ENCODE data around the gene BBOX1. TPM values are rescaled to one million over a fixed set of nuclear protein-coding genes. Genes with fewer than 3 reads are reported as not detected.
A peak's percentile ranks its signal among the peaks of the same experiment; 100 is the strongest.

The BBOX1 gene
- total RNA-seq, 4 donors from 2014 or later = 0.22 to 0.84 TPM; not detected in 2

DNA sequence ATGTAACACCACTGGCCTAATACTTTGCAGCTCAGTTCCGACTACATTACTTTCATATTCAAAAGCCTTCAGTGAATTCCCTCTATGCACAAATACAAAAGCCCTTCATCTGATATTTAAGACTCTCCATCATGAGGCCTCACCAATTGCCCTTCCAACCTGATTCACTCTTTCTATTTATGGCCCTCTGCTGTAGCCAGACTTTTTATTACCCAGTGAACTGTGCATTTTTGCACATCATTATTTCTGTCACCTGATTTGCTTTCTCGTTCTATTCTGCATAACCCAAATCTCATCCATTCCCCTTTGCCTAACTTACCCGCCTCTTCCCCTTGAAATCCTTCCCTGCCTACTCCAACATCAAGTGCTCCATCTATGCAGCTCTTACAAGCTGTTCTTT is 78.3 kb downstream of the BBOX1 start:
- Histone ChIP-seq H3K36me3 (no peaks in the 10 kb centered on the region), H3K27ac (no peak overlapping the region), H3K4me3 (no peak overlapping the region), H3K9me3 (no peaks in the 10 kb centered on the region), H3K4me1 (peaks cover 0 to 10% (median 4%) of the 10 kb centered on the region in 4 donors), H3K27me3 (no peaks in the 10 kb centered on the region)
- WGBS, 2 donors = 74 to 77% methylated on average over 3 of the region's 3 CpGs
- TF ChIP-seq, protein P1, sequence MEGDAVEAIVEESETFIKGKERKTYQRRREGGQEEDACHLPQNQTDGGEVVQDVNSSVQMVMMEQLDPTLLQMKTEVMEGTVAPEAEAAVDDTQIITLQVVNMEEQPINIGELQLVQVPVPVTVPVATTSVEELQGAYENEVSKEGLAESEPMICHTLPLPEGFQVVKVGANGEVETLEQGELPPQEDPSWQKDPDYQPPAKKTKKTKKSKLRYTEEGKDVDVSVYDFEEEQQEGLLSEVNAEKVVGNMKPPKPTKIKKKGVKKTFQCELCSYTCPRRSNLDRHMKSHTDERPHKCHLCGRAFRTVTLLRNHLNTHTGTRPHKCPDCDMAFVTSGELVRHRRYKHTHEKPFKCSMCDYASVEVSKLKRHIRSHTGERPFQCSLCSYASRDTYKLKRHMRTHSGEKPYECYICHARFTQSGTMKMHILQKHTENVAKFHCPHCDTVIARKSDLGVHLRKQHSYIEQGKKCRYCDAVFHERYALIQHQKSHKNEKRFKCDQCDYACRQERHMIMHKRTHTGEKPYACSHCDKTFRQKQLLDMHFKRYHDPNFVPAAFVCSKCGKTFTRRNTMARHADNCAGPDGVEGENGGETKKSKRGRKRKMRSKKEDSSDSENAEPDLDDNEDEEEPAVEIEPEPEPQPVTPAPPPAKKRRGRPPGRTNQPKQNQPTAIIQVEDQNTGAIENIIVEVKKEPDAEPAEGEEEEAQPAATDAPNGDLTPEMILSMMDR (IDR thresholded peaks at IDR 0.05) = no peak
- no peak for TF ChIP-seq POLR2A (IDR thresholded peaks at IDR 0.05)
- no peak for DNase-seq (ENCODE audit: low spot score in 2 of 2)

DNA sequence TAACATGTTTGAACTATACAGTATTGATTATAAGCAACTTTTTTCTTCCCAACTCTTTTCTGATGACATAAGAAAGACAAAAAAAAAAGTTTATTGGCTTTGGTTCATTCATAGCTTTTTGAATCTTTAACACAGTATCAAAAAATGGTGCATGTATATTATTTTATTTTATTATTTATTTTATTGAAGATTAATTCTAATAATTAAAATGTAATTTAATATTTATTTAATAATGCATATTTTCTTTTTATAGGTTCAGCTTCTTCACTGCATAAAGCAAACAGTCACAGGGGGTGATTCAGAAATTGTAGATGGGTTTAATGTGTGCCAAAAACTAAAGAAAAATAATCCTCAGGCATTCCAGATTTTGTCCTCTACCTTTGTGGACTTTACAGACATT is 78.8 kb downstream of the BBOX1 start:
- TF ChIP-seq, protein P1 (IDR thresholded peaks at IDR 0.05) = no peak
- TF ChIP-seq EP300 (IDR thresholded peaks at IDR 0.05) (no peak), POLR2A (IDR thresholded peaks at IDR 0.05) (no peak)
- Histone ChIP-seq H3K36me3 (no peaks in the 10 kb centered on the region), H3K27me3 (no peaks in the 10 kb centered on the region), H3K4me3 (no peak overlapping the region), H3K27ac (no peak overlapping the region), H3K4me1 (peaks cover 0 to 10% (median 4%) of the 10 kb centered on the region in 4 donors), H3K9me3 (no peaks in the 10 kb centered on the region)
- no peak for DNase-seq (ENCODE audit: low spot score in 2 of 2)

DNA sequence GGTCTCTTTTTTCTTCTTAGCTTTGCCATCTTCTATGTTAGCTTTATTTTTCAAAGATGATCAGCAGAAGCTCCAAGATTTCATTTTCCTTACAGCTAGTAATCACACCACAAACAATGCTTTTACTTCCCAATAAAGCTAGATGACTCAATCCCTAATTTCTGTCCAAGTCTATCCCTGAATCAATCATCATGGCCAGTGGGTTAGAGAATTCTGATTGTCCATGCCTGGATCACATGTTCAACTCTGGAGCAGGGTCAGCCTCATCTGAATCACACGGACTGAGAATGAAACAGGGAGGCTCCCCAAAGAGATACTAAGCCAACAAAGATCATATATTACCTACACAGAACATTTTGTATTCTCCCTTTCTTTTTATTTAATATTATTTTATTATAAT is 79.6 kb downstream of the BBOX1 start:
- WGBS, 2 donors = 63 to 80% methylated on average over 1 of the region's 1 CpG
- Histone ChIP-seq H3K36me3 (no peaks in the 10 kb centered on the region), H3K4me3 (no peak overlapping the region), H3K27me3 (no peaks in the 10 kb centered on the region), H3K27ac (no peak overlapping the region), H3K9me3 (no peaks in the 10 kb centered on the region), H3K4me1 (peaks cover 0 to 10% (median 4%) of the 10 kb centered on the region in 4 donors)
- TF ChIP-seq, protein P1 (IDR thresholded peaks at IDR 0.05) = no peak
- TF ChIP-seq EP300 (IDR thresholded peaks at IDR 0.05) = no peak
- no peak for TF ChIP-seq POLR2A (IDR thresholded peaks at IDR 0.05)
- DNase-seq (ENCODE audit: low spot score in 2 of 2) = no peak

DNA sequence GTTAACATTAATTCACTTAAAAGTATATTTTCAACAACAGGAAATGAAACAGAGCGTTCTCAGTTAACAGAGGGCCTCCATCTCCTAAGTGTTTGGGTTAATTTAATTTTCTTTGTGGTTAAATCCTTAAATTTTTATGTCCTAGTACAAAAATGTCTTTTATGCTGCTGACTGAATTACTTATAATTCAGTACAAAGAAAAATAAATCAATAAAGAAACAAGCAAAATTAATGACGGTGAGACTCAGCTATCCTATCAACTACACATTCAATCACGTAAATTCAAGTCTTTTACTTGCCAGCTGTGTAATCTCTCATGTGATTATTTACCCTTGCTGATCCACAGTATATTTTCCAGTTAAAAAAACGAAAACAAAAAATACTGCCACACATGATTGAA is 81.4 kb downstream of the BBOX1 start:
- H3K9me3 ChIP-seq = no peaks in the 10 kb centered on the region
- H3K4me1 ChIP-seq = peaks cover 0 to 7% (median 3%) of the 10 kb centered on the region in 4 donors
- H3K4me3 ChIP-seq = no peak overlapping the region
- no peaks in the 10 kb centered on the region for H3K36me3 ChIP-seq
- H3K27ac ChIP-seq = no peak overlapping the region
- WGBS, 2 donors = 49 to 55% methylated on average over 4 of the region's 4 CpGs
- no peak for DNase-seq (ENCODE audit: low spot score in 2 of 2)
- TF ChIP-seq, protein P1 (IDR thresholded peaks at IDR 0.05) = no peak
- H3K27me3 ChIP-seq = no peaks in the 10 kb centered on the region

DNA sequence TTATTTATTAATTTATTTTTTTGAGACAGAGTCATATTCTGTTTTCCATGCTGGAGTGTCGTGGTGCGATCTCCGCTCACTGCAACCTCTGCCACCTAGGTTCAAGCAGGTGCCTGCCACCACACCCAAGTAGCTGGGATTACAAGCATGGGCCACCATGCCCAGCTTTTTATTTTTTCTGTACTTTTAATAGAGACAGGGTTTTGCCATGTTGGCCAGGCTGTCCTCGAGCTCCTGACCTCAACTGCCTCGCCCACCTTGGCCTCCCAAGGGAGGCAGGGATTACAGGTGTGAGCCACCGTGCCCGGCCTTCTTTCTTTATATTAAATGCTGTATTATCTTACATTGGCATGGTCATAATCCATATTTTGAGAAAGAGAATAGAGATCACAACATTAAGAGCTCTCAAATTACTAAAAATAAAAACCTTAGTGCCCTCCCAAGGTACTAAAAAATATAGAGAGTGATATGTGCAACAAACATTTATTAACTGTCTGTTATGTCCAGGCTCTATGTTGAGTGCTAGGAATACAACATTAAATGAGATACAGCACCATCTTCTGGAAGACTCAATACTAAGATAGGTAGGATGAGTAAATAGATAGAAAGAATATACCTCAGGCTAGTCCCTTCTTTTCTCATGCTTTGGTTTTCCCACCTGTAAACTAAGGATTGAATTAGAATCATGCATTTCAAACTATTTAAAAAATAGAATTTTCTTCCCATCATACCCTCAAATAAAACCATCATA is 84.1 kb downstream of the BBOX1 start:
- WGBS, 2 donors = 91 to 94% methylated on average over 7 of the region's 7 CpGs
- H3K27me3 ChIP-seq = no peaks in the 10 kb centered on the region
- H3K27ac ChIP-seq = no peak overlapping the region
- no peaks in the 10 kb centered on the region for H3K36me3 ChIP-seq
- H3K4me1 ChIP-seq = no peaks in the 10 kb centered on the region
- TF ChIP-seq, protein P1 (IDR thresholded peaks at IDR 0.05) = peak in 2 of 5 experiments; percentile 29 to 39
- TF ChIP-seq POLR2A (IDR thresholded peaks at IDR 0.05) = no peak
- H3K4me3 ChIP-seq = no peak overlapping the region
- DNase-seq (ENCODE audit: low spot score in 2 of 2) = no peak
- no peaks in the 10 kb centered on the region for H3K9me3 ChIP-seq

Measured in tibial nerve (tissue), 4 donors.